Peyer's patch (tissue), 4 donors: ENCODE results near the gene KIAA1755.

Experiments
- CTCF ChIP-seq, 6 experiments: fragments of 450-650 bp in 4 of 6; fragments of 200-600 bp in 2 of 6; sonication (generic) in 1 of 6; IDR thresholded peaks; one replicate each; pipeline ENCODE4 v1.5.1; 2017 to 2019; ENCODE audit warnings: antibody characterized with exemption in 6 of 6, mild to moderate bottlenecking in 3 of 6, moderate library complexity in 1 of 6
- POLR2A ChIP-seq, 2 donors: fragments of 450-650 bp; IDR thresholded peaks; one replicate each; pipeline ENCODE4 v1.5.1; 2017; ENCODE audit warnings: antibody characterized with exemption in 2 of 2, mild to moderate bottlenecking in 2 of 2, moderate library complexity in 2 of 2

- TF ChIP-seq CTCF (IDR thresholded peaks at IDR 0.05), result peak; percentile 61 to 84 (median 74)
- TF ChIP-seq POLR2A (IDR thresholded peaks at IDR 0.05), result no peak
Observed at GRCh38 chr20:38221119-38221589, 39.4 kb downstream of the KIAA1755 start.
